Measurements from ENCODE around the gene TEX264. TPM values are rescaled to one million over a fixed set of nuclear protein-coding genes. Genes with fewer than 3 reads are reported as not detected.

TEX264 gene
- total RNA-seq, 1 donor from 2014 or later = 34.7 TPM

- DNase-seq (no peak), ATAC-seq (ENCODE audit: poor library complexity) (no peak)
- intact Hi-C loops (cut with DNase I) = loop anchor here (10.0 kb wide), 1 partner anchor 301 kb away; the partner anchor contains the start of gene MANF
Observed at GRCh38 chr3:51686056-51686455, 15.0 kb downstream of the TEX264 start.

GRCh38 chr3:51686512-51687215 is 15.6 kb downstream of the TEX264 start:
- intact Hi-C loops (cut with DNase I) = loop anchor here (10.0 kb wide), 1 partner anchor 302 kb away; the partner anchor contains the start of gene MANF
- DNase-seq = peak; percentile 80
- ATAC-seq (ENCODE audit: poor library complexity) = peak; percentile 39

- ATAC-seq (ENCODE audit: poor library complexity) (peak; percentile 71), DNase-seq (peak; percentile 68)
- intact Hi-C loops (cut with DNase I) = loop anchor here (10.0 kb wide), 1 partner anchor 303 kb away; the partner anchor contains the start of gene MANF
Observed at GRCh38 chr3:51687431-51688205, 16.6 kb downstream of the TEX264 start.

GRCh38 chr3:51688206-51688600 is 17.2 kb downstream of the TEX264 start:
- DNase-seq = no peak
- no peak for ATAC-seq (ENCODE audit: poor library complexity)

GRCh38 chr3:51691021-51691420 is 20.0 kb downstream of the TEX264 start:
- intact Hi-C loops (cut with DNase I) = no loop called here
- DNase-seq = no peak
- ATAC-seq (ENCODE audit: poor library complexity) = peak; percentile 34

More at GRCh38 chr3:51688206-51688600, 17.2 kb downstream of the TEX264 start:
- intact Hi-C loops (cut with DNase I) = loop anchor here (10.0 kb wide), 1 partner anchor 303 kb away; the partner anchor contains the start of gene MANF

GRCh38 chr3:51691949-51692348 is 20.9 kb downstream of the TEX264 start:
- intact Hi-C loops (cut with DNase I) = no loop called here
- ATAC-seq (ENCODE audit: poor library complexity) = no peak
- DNase-seq = no peak

- intact Hi-C loops (cut with DNase I) = no loop called here
- DNase-seq (no peak), ATAC-seq (ENCODE audit: poor library complexity) (no peak)
Observed at GRCh38 chr3:51692980-51693395, 21.9 kb downstream of the TEX264 start.

GRCh38 chr3:51696954-51697353 is 25.9 kb downstream of the TEX264 start:
- intact Hi-C loops (cut with DNase I) = no loop called here
- DNase-seq (no peak), ATAC-seq (ENCODE audit: poor library complexity) (no peak)

GRCh38 chr3:51698209-51698608 is 27.2 kb downstream of the TEX264 start:
- intact Hi-C loops (cut with DNase I) = no loop called here
- ATAC-seq (ENCODE audit: poor library complexity) (no peak), DNase-seq (no peak)

- no peak for DNase-seq
- ATAC-seq (ENCODE audit: poor library complexity) = no peak
- intact Hi-C loops (cut with DNase I) = no loop called here
Observed at GRCh38 chr3:51700403-51700802, 29.4 kb downstream of the TEX264 start.

GRCh38 chr3:51702156-51702555 is 31.1 kb downstream of the TEX264 start:
- DNase-seq (no peak), ATAC-seq (ENCODE audit: poor library complexity) (no peak)
- intact Hi-C loops (cut with DNase I) = no loop called here

GRCh38 chr3:51703068-51703760 is 32.2 kb downstream of the TEX264 start:
- intact Hi-C loops (cut with DNase I) = no loop called here
- ATAC-seq (ENCODE audit: poor library complexity) = no peak

GRCh38 chr3:51703761-51704510 is 32.9 kb downstream of the TEX264 start:
- intact Hi-C loops (cut with DNase I) = no loop called here
- peak; percentile 33 for DNase-seq
- ATAC-seq (ENCODE audit: poor library complexity) = no peak

More at GRCh38 chr3:51703068-51703760, 32.2 kb downstream of the TEX264 start:
- peak; percentile 24 for DNase-seq

- peak; percentile 10 for DNase-seq
- ATAC-seq (ENCODE audit: poor library complexity) = no peak
- intact Hi-C loops (cut with DNase I) = no loop called here
Observed at GRCh38 chr3:51704511-51704950, 33.5 kb downstream of the TEX264 start.

- ATAC-seq (ENCODE audit: poor library complexity) = no peak
- peak; percentile 27 for DNase-seq
- intact Hi-C loops (cut with DNase I) = no loop called here
Observed at GRCh38 chr3:51705276-51706020, 34.4 kb downstream of the TEX264 start.

- ATAC-seq (ENCODE audit: poor library complexity) (no peak), DNase-seq (no peak)
- intact Hi-C loops (cut with DNase I) = no loop called here
Observed at GRCh38 chr3:51706021-51706485, 35.0 kb downstream of the TEX264 start.
